Smooth muscle cell (in vitro differentiated cells): ENCODE data around the gene VPS37C. TPM values are rescaled to one million over a fixed set of nuclear protein-coding genes. Genes with fewer than 3 reads are reported as not detected.
"Not testable (repeated sequence)": the region's sequence is repeated elsewhere in the genome, so short reads cannot be mapped to it uniquely, and the experiment has no call there.

Experiments used
- DNase-seq: peaks from one replicate; lab custom pipeline; 2025; ENCODE audit not compliant: unreplicated experiment; lab: John Stamatoyannopoulos, UW
- H2AFZ ChIP-seq: fragments of 200-600 bp; sonication (generic); 2 replicates; pipeline ENCODE4 v1.6.0; 2016; ENCODE audit warnings: antibody characterized with exemption, low read depth, mild to moderate bottlenecking
- H3F3A ChIP-seq: fragments of 200-600 bp; sonication (generic); 2 replicates; pipeline ENCODE4 v1.6.0; 2017; ENCODE audit warnings: antibody characterized with exemption, low read depth
- H3K27ac ChIP-seq: fragments of 200-600 bp; sonication (generic); 2 replicates; pipeline ENCODE4 v1.5.1; 2016; ENCODE audit warnings: low read depth, mild to moderate bottlenecking
- H3K27me3 ChIP-seq: fragments of 200-600 bp; sonication (generic); 2 replicates; pipeline ENCODE4 v1.6.1; 2016; ENCODE audit warnings: low read depth, mild to moderate bottlenecking
- H3K36me3 ChIP-seq: fragments of 200-600 bp; sonication (generic); 2 replicates; pipeline ENCODE4 v1.5.1; 2016; ENCODE audit warnings: low read depth
- H3K4me1 ChIP-seq: fragments of 200-600 bp; sonication (generic); 2 replicates; pipeline ENCODE4 v1.5.1; 2016; ENCODE audit warnings: low read depth
- H3K4me2 ChIP-seq: fragments of 200-600 bp; sonication (generic); 2 replicates; pipeline ENCODE4 v1.6.0; 2016; ENCODE audit warnings: mild to moderate bottlenecking
- H3K4me3 ChIP-seq: fragments of 200-600 bp; sonication (generic); 2 replicates; pipeline ENCODE4 v1.5.1; 2016; ENCODE audit warnings: mild to moderate bottlenecking
- H3K79me2 ChIP-seq: fragments of 200-600 bp; sonication (generic); 2 replicates; pipeline ENCODE4 v1.6.0; 2016; ENCODE audit warnings: low read depth, mild to moderate bottlenecking
- H3K9ac ChIP-seq: fragments of 200-600 bp; sonication (generic); 2 replicates; pipeline ENCODE4 v1.6.0; 2016; ENCODE audit warnings: low read depth
- H3K9me3 ChIP-seq: fragments of 200-600 bp; sonication (generic); replicated peaks from 2 replicates; pipeline ENCODE4 v1.5.1; 2016; ENCODE audit warnings: low read depth
- H4K20me1 ChIP-seq: fragments of 200-600 bp; sonication (generic); 2 replicates; pipeline ENCODE4 v1.6.0; 2016; ENCODE audit warnings: low read depth
- CTCF ChIP-seq: fragments of 200-600 bp; sonication (generic); IDR thresholded peaks from 2 replicates; pipeline ENCODE4 v1.5.1; 2017; ENCODE audit warnings: borderline replicate concordance, mild to moderate bottlenecking, antibody characterized with exemption; ENCODE audit not compliant: insufficient read depth, poor library complexity, severe bottlenecking
- WGBS: methylation state at CpG from one replicate; pipeline ENCODE4 v1.1.7; 2016; ENCODE audit warnings: low lambda C conversion rate; 5-methylcytosine and 5-hydroxymethylcytosine counted together
- polyA plus RNA-seq: library from polyadenylated mRNA; unstranded; fragments of >200 nt; fragmentation: Nextera tagmentation; extraction: Ambion mirVana; gene quantifications from 2 replicates; pipeline ENCODE4 v1.2.1, GENCODE V29; 2016
- total RNA-seq: library from RNA; depleted of rRNA; stranded (reverse); fragments of >200 nt; gene quantifications from 2 replicates; pipeline ENCODE4 v1.2.3, GENCODE V29; 2014

Gene VPS37C
- total RNA-seq (8.8 and 13.6 TPM in 2 replicates), polyA plus RNA-seq (15.4 and 22.4 TPM in 2 replicates)

- no peaks in the 10 kb centered on the region for H4K20me1 ChIP-seq
- H3K4me2 ChIP-seq = peak within 1 kb of the TSS; percentile 98
- peaks cover 25% of the 10 kb centered on the region for H3K79me2 ChIP-seq
- TF ChIP-seq CTCF = peak; percentile 12
- H2AFZ ChIP-seq = peak within 1 kb of the TSS; percentile 86
- WGBS = 2% methylated on average over 26 of the region's 85 CpGs
- no peaks in the 10 kb centered on the region for H3K27me3 ChIP-seq
- peak within 1 kb of the TSS; percentile 80 for H3K4me3 ChIP-seq
- H3K36me3 ChIP-seq = no peaks in the 10 kb centered on the region
- peak; percentile 88 for DNase-seq
- peaks cover 5% of the 10 kb centered on the region for H3F3A ChIP-seq
- no peaks in the 10 kb centered on the region for H3K9me3 ChIP-seq
- H3K27ac ChIP-seq = peak within 1 kb of the TSS; percentile 89
- H3K9ac ChIP-seq = peak within 1 kb of the TSS; percentile 91
- peaks cover 10% of the 10 kb centered on the region for H3K4me1 ChIP-seq
These were observed at the start of gene VPS37C for GRCh38 chr11:61161190-61162091. Gene VPS37C, minus strand, starts transcription at chr11:61161426. Its CDS starts 22,597 bp downstream, at chr11:61138829.

GRCh38 chr11:61210629-61211028, 49.4 kb upstream of the VPS37C start:
- not testable (repeated sequence) for DNase-seq, H3K9ac ChIP-seq

GRCh38 chr11:61207636-61208310, 46.5 kb upstream of the VPS37C start:
- H3K36me3 ChIP-seq, H3K9ac ChIP-seq, H3K4me3 ChIP-seq, H3K4me2 ChIP-seq, H3F3A ChIP-seq, H3K27me3 ChIP-seq, DNase-seq, H3K4me1 ChIP-seq, H3K79me2 ChIP-seq, H3K9me3 ChIP-seq, H2AFZ ChIP-seq, H4K20me1 ChIP-seq, H3K27ac ChIP-seq: not testable (repeated sequence)
- no CpG with 5 or more reads among the region's 9 CpGs for WGBS

More at GRCh38 chr11:61210629-61211028, 49.4 kb upstream of the VPS37C start:
- H3K36me3 ChIP-seq, H3K9me3 ChIP-seq, H2AFZ ChIP-seq, H3K27ac ChIP-seq, H3K4me2 ChIP-seq, H3K4me1 ChIP-seq, H4K20me1 ChIP-seq, H3K79me2 ChIP-seq, H3K27me3 ChIP-seq, H3K4me3 ChIP-seq, H3F3A ChIP-seq: not testable (repeated sequence)
- no CpG with 5 or more reads among the region's 6 CpGs for WGBS

GRCh38 chr11:61204502-61205059, 43.4 kb upstream of the VPS37C start:
- 86% methylated on average over 14 of the region's 14 CpGs for WGBS
- H3K79me2 ChIP-seq, H3K9me3 ChIP-seq, H3F3A ChIP-seq, H2AFZ ChIP-seq, DNase-seq, H3K4me2 ChIP-seq, H3K9ac ChIP-seq, H3K4me3 ChIP-seq, H3K36me3 ChIP-seq, H3K27ac ChIP-seq, H4K20me1 ChIP-seq, H3K27me3 ChIP-seq, H3K4me1 ChIP-seq: not testable (repeated sequence)

- WGBS = no CpG with 5 or more reads among the region's 5 CpGs
- not testable (repeated sequence) for H3K27me3 ChIP-seq, H3K4me3 ChIP-seq
These were observed 42.6 kb upstream of the VPS37C start for GRCh38 chr11:61203873-61204272.

GRCh38 chr11:61202950-61203746, 41.9 kb upstream of the VPS37C start, which contains the start of gene PGA3:
Gene PGA3, plus strand, starts transcription at chr11:61203515. Its CDS starts 50 bp downstream, at chr11:61203565.
- not testable (repeated sequence) for H3K27ac ChIP-seq, H3K79me2 ChIP-seq, H4K20me1 ChIP-seq, H3K4me2 ChIP-seq, H3K4me1 ChIP-seq, H3K9me3 ChIP-seq, H3K9ac ChIP-seq, DNase-seq, H2AFZ ChIP-seq, H3K4me3 ChIP-seq, H3F3A ChIP-seq, H3K27me3 ChIP-seq, H3K36me3 ChIP-seq
- WGBS = 66% methylated on average over 16 of the region's 18 CpGs

More at GRCh38 chr11:61203873-61204272, 42.6 kb upstream of the VPS37C start:
- H3K4me2 ChIP-seq, H2AFZ ChIP-seq, DNase-seq, H3K27ac ChIP-seq, H3K9ac ChIP-seq, H3K79me2 ChIP-seq, H3K36me3 ChIP-seq, H3K9me3 ChIP-seq, H3K4me1 ChIP-seq, H4K20me1 ChIP-seq, H3F3A ChIP-seq: not testable (repeated sequence)
